GM20431 (cell line): Measurements from ENCODE around the gene RAB17.

Experiments used
- in situ Hi-C: fragments of 300-500 bp; cut with MseI, MboI; formaldehyde crosslinking; loops from one replicate; pipeline ENCODE4 v1.15.0; 2020; ENCODE audit warnings: low sequenced_read_pairs; ENCODE audit not compliant: unreplicated experiment

Gene RAB17

DNA sequence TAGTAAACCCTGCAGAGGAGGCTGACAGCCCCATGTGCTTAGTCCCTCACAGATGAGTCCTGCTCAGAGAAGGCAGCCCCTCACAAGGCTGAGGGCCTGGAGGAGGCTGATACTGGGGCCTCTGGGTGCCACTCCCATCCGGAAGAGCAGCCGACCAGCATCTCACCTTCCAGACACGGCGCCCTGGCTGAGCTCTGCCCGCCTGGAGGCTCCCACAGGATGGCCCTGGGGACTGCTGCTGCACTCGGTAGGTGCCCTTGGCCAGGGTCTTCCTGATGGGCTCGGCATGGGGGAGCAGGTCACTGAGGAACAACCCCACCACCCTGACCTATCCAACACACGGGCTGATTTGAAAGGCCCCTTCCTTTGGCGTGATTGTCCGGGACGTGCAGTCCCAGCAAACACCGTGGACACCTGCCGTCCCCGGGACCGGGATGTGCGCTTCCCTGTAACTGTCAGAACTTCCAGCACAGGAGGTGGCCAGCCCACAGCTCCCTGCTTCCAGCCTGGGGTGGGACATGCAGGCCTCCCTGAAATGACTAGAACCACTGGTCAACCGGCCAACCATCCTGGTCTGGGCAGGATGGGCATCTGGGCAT is 64.9 kb downstream of the RAB17 start:
- in situ Hi-C loops: no loop called here

DNA sequence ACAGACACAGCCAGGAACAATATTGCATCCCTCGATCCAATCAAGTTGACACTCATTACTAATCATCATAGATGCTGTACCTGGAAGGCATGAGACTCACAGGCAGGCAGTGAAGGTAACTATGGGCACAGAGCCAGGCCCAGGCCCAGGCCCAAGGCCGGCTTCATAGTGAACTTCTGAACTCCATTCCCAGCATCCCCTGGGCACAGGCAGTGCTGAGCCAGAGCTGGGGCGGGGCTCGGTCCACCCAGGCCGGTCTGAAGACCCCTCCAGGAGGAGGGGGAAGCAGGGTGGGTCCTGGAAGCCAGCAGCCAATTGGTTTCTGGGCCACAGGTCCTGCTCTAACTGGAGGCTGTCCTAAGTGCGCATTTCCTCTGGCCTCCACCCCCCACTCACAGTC is 65.9 kb downstream of the RAB17 start:
- in situ Hi-C loops: no loop called here
